Stimulated activated CD4-positive, alpha-beta T cell treated with anti-CD3 and anti-CD28 coated beads, Interleukin-15, amount 100 ng/mL, for 1 hour (primary cell): ENCODE measurements around the gene TENT5A.

ENCODE experiments used
- DNase-seq, 2 donors: peaks; one replicate each; pipeline ENCODE4 v3.0.0-alpha.2; 2020; ENCODE audit warnings: low read depth in 1 of 2, low spot score in 1 of 2

Gene TENT5A

DNA sequence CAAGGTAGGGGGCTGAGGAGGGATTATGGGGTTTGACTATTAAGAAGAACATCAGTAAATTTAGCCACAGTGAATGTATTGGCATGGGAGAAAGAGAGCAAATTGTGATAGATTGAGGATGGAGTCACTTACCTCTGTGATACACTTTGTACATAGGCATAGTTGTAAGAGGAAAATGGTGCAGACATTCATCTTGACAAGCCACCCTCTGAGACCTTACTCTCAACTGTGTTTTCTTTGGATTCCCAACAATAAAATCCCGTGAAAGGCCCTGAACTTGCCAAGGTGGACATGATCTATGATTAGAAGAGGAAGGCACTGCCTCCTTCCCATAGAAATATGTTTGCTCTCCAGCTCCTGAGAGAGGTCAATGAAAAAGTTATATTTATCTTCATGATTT lies 18.6 kb upstream of the TENT5A start:
- DNase-seq: no peak

DNA sequence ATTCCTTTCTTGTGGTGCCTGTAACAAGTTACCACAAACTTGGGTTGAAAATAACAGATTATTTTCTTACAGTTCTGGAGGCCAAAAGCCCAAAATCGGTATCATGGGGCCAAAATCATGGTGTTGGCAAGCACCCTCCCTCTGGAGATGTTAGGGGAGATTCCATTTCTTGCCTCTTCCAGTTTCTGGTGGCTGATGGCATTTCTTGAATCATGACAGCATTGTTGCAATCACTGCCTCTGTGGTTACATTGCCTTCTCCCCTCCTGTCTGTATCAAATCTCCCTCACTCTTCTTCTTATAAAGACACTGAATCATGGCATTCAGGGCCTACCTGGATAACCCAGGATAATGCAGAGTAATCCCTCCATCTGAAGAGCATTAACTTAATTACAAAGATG lies 17.9 kb upstream of the TENT5A start:
- DNase-seq: no peak

DNA sequence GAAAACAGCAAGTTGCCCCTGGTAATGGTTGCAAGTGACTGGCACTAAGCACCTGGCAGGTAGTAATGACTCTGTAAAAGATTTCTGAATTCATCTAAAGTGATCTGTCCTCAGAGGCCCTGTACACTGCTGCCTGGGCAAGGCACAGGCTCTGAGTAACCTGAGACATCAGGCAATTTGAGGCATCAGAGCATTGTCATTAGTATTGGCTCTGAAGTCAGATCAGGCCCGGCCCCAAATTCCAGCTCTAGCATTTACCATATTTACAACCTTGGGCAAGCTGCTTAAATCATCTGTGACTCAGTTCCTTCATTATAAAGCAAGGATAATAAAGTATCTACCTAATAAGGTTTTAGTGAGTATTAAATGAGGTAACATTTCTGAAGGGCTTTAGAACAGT lies 17.3 kb upstream of the TENT5A start:
- DNase-seq: no peak

DNA sequence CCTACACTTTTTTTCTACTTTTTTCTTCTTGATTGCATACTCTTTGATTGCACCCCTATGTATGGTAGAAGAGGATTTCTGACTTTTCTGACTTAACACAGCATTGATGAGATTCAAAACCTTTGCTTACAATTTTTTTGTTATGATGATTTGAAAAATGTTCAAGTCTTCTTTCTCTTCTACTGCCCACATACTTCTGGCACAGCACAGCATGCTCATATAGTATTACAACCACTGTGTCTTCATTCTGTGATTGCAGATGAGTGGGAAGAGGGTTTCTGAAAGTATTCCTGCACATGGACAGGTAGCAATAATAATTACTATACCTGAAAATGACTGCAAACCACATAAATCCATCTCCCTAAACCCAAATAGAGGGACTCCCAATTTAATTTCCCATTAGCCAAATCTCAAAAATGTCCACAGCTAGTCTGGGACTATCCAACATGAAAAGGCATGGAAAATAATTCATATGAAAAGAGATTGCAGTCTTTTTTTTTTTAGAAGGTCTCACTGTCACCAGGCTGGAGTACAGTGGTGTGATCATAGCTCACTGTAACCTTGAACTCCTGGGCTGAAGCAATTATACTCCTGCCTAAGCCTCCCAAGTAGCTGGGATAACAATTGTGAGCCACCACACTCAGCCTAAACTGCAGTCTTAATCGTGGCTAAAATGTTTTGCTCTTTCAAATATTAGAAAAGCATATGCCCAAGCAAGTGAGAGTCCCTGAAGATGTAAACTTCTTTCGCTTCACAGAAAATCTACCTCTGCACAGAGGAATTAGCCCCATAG lies 15.9 kb upstream of the TENT5A start:
- no peak for DNase-seq

DNA sequence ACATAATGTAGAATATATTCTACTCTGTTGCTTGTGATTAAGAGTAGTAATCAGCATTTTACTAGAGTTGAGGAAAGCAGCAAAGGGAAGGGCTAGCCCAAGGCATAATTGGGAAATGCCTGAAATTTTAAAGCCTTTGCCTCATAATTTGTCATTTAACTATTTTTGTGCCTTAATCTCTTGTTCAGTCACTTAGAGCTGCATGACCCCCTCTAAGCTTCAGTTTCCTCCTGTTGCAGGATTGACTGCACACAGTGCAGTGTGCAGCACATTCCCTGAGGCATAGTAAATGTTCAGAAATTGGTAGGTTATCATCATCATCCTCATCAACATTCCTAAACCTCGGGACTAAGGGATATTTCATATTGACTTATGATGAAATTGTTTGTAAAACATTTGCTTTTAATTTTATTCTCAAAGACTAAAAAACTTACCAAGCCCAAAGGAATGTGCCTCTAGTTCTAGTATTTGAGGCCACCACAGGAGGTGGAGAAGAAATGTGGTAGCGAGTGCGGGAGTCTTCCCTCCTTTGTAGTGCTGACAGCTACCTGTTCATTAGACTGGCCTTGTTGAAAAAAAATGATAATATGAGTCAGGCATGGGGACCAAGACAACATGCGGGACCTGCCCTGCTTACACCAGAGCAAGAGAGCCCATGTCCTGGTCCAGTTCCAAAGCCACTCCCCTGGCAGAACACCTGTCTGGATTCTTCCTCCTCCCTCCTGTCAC lies 14.8 kb upstream of the TENT5A start:
- no peak for DNase-seq

DNA sequence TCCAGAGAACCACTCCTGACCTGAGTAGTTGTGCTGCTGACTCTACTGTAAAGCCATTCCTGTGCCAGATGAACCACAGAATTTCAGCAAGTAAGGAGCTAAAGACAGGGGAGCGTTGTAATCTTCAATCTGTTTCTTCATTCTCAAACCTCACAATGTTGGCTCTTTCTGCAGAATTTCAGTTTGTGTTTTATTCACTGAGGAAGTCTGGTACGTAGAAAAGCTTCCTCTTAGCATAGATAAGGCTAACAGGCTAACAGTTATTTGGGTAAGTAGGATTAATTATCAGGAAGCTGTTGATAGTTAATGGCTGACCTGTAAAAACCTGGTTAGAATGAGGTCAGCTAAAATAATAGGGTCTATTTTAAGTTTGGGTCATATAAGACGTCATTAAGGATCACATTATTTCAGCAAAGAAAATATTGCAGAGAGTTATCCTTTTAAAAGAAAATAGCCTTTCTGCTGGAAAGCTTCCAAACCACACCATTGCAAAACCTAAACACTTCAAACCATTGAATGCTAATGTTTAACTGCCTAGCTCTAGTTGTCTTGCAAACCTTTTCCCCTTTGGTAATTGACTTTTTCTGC lies 14.1 kb upstream of the TENT5A start:
- no peak for DNase-seq

DNA sequence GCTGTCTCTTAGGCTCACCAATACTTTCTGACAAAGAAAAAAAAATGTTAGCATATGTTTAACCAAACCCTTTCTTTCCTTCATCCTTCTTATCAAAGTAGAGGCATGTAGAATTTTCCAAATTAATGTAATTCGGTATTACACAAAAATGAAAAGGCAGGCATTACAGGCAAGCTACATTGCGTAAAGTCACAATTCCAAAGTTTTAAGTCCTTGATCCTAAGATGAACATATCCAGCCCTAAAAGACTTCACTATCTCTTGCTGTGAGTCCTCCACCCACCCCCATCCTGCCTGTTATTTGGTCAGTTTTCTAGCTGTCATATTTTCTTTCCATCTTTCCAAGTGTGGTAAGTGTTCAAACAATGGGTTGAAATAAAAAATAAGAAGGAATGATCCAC lies 12.1 kb upstream of the TENT5A start:
- DNase-seq: no peak

DNA sequence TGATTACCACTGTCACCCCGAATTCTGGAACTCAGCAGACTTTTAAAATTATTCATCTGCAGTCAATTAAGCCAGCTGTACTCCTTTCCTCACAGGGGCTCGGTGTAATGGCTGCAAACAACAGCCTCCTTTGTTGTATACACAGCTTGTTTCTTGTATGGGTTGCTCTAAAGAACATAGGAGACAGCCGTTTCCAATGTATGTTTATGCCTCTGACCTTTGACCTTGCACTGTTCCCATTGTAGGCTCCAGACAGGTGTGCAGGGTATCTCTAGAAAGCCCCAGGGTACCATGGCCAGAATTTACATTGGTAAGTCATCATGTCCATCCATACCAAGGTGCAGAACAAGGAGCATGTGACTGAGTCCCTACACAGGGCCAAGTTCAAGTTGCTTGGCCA lies 11.5 kb upstream of the TENT5A start:
- no peak for DNase-seq

DNA sequence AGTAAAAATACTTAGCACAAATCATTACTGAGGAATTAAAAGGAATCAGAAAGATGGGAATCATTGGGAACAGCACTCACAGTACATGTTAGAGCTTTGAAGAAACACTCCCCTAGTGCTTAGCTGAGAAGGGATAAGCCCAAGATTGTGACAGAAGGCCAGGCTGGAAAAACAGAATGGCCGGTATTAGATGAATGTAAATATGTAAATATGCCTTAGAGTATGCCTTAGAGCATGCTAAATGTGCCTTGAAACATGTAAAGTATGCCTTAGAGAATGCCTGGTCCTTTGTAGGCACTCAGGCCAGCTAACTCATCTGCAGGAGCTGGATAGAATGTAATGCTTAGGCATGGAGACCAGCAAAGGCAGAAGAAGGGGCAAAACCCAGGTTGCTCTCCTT lies 10.6 kb upstream of the TENT5A start:
- DNase-seq: no peak

DNA sequence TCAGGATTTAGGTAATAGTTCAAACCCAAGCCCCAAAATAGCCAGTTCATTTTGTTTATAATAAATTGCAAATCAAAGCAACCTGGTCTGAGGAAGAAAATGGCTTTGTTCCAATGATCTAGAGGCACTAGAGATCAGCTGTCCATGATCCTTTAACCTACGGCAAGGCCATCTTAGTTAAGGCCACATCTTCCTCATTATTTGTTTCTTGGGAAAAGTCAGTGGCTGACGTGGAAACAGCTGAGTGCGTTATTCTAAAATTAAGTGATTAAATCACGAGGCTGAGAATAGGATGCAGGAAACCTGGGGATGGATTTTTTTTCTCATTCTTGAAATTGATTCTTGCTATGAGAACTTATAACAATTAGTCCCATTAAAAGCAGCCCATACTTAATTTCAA lies 10.1 kb upstream of the TENT5A start:
- no peak for DNase-seq

DNA sequence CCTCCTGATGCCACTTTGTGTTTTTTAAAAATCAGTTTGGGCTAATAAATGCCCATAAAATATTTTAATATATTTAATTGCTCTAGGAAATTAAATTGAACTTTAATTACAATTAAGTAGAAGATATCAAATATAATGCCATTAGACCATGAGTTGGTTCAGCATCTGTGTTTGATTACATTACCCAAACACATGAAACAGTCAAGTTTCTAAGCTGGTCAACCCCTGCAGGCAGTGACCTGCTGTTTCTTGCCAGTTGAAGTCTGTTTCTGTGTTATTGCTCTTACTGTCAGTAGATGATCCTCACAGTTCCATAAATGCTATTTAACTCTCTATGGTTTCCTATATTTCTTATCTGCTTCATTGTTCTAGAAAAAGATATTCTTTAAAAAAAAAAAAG lies 9.7 kb upstream of the TENT5A start:
- DNase-seq: no peak

DNA sequence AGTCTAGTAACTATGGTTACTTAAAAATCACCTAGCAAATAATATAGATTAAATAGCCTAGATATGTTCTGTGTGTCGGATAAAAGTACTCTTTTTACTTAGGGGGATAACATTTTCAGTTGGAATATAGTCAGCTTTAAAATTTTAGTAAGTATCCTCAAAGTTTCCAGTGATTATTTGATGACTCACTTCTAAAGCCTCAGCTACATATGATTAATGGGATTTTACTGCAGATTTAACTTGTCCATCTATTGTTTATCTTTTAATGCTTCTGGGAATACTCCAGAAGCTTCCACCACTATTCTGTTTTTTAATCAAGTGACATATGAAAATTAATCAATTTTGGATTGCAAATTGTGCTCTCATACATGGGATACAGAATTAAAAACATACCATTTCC lies 8.7 kb upstream of the TENT5A start:
- DNase-seq: no peak

DNA sequence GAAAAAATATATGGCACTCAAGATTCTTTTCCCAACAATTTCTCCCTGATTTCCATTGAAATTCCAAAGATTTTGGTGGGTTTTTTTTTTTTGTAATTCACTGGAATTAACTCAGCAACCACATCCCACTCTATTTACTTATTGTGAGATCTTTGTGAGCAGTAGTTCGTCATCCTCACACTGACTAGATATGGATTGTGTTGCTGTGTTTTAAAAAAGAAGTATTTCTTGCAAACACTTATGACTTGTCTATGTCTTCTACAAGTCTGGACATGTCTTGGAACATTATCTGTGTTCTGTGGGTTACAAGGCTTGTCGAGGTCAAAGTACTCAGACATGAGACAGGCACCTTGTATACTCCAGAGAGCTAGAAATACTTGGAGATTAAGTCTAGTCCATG lies 7.3 kb upstream of the TENT5A start:
- no peak for DNase-seq

DNA sequence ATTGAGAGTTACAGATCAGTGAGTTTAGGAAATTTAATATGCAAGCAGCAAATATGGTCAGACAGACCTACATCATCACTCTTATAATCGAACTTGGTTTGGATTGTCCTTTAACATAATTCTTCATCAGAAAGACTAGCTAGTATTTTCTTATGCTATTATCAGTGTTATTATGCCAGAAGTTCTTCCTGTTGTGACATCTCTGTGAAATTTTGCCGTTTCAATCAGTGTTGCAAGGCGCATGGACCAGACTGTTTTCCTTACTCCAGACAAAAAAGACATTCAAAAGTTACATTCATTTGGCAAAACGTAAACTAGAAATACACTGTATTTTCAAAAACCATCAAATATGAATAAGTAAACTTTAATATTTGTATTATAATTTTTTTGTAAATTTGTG lies 5.7 kb upstream of the TENT5A start:
- DNase-seq: no peak

DNA sequence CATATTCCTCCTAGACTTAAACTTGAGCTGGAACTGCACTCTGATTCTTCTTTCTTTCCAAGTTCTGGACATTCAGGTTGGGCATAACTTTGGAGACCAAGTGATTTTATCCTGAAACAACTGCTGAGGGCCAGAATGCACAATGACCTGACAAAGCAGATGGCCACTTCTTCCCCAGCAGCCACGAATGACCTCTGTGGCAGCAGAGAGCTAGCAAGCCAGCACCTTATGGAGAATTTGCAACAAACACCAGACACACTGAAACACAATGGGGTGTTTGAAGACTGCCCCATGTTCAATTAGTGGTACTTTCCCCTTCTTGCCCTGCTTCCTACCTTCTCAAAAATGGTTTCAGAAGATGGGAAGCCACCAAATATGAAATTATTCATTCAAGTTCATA lies 4.2 kb upstream of the TENT5A start:
- DNase-seq: no peak

DNA sequence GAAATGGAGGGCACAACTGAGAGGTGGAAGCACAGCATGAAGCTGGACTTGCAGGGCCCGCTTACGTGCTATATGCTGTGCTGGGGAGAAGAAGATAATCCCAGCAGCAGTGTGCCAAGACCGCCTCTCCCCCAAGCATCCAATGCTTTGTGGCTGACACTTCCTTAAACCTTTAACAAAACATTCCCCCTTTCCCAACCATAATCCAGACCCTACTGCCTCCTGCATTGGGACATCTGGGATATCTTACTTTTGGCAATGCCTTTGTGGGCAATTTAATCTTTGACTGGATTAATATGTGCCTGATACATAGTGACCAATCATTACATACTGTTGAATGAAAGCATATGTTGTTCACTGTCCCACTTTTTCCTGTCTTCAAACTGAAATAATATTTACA lies 3.1 kb upstream of the TENT5A start:
- DNase-seq: no peak

DNA sequence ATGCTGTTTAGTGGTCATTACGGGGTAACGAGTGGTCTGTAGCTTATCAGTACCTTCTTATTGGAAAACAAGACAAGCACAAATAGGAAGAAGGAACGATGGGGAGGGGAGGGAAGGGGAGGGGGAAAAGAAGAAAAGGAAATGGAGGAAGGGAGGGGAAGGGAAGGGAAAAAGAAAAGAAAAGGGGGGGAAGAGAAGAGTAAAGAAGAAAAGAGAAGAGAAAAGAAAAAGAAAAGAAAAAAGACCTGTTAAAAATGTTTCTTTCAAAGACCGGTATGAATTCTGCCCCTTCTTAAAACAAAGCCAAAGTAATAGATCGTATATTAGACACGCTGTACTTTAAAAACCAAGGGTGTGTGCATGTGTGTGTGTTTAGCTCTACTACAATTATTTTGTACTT lies 2.4 kb upstream of the TENT5A start:
- DNase-seq: no peak

DNA sequence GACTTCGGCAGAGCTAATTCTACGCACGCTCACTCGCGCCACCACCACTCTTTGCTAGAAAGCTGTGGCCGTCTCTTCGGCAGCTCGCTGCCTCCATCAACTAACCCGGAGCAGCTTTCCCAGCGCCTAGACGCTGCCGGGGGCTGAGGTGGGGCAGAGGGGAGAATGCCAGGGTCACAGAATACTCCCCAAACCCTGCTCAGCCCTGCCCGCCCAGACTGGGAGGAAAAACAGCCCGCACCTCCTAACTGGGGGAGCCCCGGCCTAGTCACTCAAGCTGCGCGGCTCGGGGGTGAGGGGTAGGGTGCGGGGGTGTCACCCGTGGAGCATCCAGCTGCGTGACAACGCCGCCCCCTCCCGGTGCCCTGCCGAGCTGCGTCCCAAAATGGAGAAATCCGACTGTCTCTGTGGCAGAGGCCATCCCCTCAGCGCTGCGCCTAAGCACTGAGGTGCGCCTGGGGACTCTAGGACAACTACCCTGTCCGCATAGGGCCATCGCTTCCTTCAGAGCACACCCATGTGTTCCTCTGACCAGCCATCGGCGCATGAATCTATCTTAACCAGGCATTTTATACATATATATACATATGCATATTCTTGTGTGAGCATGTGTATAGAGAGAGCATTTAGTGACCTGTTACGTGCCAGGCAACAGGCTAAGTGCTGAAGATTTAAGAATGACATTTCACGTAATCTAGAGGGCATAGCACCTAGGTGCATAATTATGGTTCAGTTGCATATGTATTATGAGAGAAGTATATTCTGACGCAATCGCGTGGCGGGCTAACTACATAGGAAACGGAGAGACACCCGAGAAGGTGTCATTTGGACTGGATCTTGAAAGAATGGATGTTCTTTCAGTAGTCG lies 1.5 kb upstream of the TENT5A start:
- DNase-seq: peak; percentile 76 to 82

DNA sequence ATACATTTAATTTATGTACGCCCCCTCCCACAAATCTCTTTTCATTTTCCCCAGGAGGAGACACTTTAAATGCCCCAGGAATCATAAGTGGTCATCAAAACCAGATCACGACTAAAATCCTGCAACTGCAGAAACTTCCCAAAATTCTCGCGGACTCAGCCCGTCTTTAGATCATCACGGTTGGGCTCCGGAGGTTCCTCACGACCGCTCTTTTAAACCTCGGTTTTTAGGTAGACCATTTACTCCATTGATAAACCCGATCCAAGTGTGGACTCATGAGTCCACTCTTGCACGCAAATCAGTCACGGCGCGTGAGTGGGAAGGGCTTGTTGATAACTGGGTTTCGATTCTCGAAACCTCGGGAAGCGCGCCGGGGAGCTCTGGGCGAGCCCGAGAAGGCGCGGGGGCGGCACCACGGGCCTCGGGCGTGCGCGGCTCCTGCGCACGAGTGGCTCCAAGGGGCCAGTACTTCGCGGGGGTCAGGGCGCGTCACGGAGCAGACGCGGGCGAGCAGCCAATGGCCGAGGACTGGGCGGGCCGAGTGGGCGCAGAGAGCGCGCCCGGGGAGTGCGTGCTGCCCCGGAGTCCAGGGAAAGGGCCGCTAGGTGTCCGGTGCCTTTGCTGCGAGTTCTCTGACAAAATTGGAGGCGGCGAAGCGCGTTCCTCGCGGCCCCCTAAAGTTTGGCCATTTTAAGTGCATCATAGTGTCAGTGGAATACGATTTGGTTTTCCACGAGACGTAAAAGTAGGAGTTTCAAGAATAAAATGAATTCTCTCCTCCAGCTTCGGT lies 635 bp upstream of the TENT5A start:
- peak; percentile 34 for DNase-seq

DNA sequence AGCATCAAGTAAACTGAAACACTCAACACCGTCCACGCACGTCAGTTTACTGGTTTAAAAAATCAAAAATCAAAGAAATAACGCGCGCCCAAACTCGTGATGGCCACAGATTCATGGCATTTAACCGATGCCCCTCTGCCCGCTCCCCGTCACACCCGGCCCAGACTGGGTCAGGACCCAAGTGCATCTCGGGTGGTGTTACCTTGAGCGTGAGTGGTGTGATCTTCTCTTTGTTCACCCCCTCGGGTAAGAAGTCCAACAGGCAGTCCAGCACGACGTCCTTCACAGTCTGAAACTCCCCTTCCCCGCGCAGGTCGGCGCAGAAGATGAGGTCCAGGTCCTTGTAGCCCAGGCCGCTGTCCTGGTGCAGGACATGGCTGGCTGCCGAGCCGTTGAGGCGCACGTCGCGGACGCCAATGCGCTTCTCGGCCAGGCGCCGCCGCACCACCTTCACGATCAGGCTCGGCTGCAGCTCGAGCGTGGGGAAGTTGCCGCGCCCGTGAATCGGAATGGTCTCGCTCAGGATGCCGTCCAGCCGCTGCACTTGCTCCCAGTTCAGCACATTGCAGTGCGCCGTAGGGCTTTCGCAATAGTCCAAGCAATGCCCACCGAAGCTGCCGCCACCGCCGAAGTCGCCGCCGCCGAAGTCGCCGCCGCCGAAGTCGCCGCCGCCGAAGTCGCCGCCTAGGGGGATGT lies 945 bp downstream of the TENT5A start:
- no peak for DNase-seq
